HepG2 (cell line): ENCODE measurements around the gene GPT2. TPM values are rescaled to one million over a fixed set of nuclear protein-coding genes. Genes with fewer than 3 reads are reported as not detected.

Experiments
- ARNT2 ChIP-seq: sonication (generic); formaldehyde crosslinking; IDR thresholded peaks from 2 replicates; pipeline ENCODE4 v1.8.0; 2022; ENCODE audit warnings: mild to moderate bottlenecking, low read depth, missing genetic modification reagents, moderate library complexity
- ATAD3A ChIP-seq: sonication (generic); formaldehyde crosslinking; IDR thresholded peaks from 2 replicates; pipeline ENCODE4 v1.4.0; 2020; ENCODE audit warnings: missing genetic modification reagents
- HMG20B ChIP-seq: conservative IDR thresholded peaks from 2 replicates; pipeline ENCODE4 v1.6.1; 2016; ENCODE audit warnings: missing genetic modification reagents, missing compliant biosample characterization
- NR2F2 ChIP-seq: IDR thresholded peaks from 2 replicates; pipeline ENCODE4 v1.6.1; 2012; ENCODE audit warnings: low read depth, inconsistent platforms, borderline replicate concordance
- RBM22 ChIP-seq: fragments of 200-400 bp; formaldehyde crosslinking; optimal IDR thresholded peaks from 2 replicates; pipeline ENCODE3; 2017; ENCODE audit warnings: mild to moderate bottlenecking, low read length, moderate library complexity
- SIN3B ChIP-seq: fragments of 150-350 bp; IDR thresholded peaks from 2 replicates; pipeline ENCODE4 v1.6.1; 2014; ENCODE audit warnings: low read length
- SP4 ChIP-seq: sonication (generic); formaldehyde crosslinking; IDR thresholded peaks from 2 replicates; pipeline ENCODE4 v1.8.1; 2023; ENCODE audit warnings: mild to moderate bottlenecking, missing genetic modification reagents
- TBX2 ChIP-seq: sonication (generic); formaldehyde crosslinking; IDR thresholded peaks from 2 replicates; pipeline ENCODE4 v1.5.0; 2020; ENCODE audit warnings: missing genetic modification reagents, mild to moderate bottlenecking, borderline replicate concordance
- TCF12 ChIP-seq, 2 experiments: fragments of 450-650 bp in 1 of 2; sonication (generic) in 1 of 2; formaldehyde crosslinking in 1 of 2; IDR thresholded peaks; 2 replicates each; pipeline versions ENCODE4 v1.6.1 to v1.8.0; 2017 to 2022; ENCODE audit warnings: antibody characterized with exemption in 1 of 2, mild to moderate bottlenecking in 1 of 2, missing genetic modification reagents in 1 of 2, moderate library complexity in 1 of 2
- ZBTB38 ChIP-seq: sonication (generic); formaldehyde crosslinking; IDR thresholded peaks from 2 replicates; pipeline ENCODE4 v1.5.1; 2020; ENCODE audit warnings: mild to moderate bottlenecking, missing genetic modification reagents
- ZFX ChIP-seq: sonication (generic); formaldehyde crosslinking; IDR thresholded peaks from 2 replicates; pipeline ENCODE4 v1.4.0; 2020; ENCODE audit warnings: mild to moderate bottlenecking, low read depth, missing genetic modification reagents, moderate library complexity
- ZNF264 ChIP-seq: sonication (generic); formaldehyde crosslinking; IDR thresholded peaks from 2 replicates; pipeline ENCODE4 v1.4.0; 2020; ENCODE audit warnings: missing genetic modification reagents
- ZNF75D ChIP-seq: sonication (generic); formaldehyde crosslinking; IDR thresholded peaks from 2 replicates; pipeline ENCODE4 v1.8.1; 2023; ENCODE audit warnings: missing genetic modification reagents, mild to moderate bottlenecking, borderline replicate concordance
- ZNF816 ChIP-seq: sonication (generic); formaldehyde crosslinking; IDR thresholded peaks from 2 replicates; pipeline ENCODE4 v1.8.0; 2022; ENCODE audit warnings: missing genetic modification reagents, mild to moderate bottlenecking, borderline replicate concordance
- ZNF83 ChIP-seq: sonication (generic); formaldehyde crosslinking; IDR thresholded peaks from 2 replicates; pipeline ENCODE4 v1.4.0; 2020; ENCODE audit warnings: missing genetic modification reagents, mild to moderate bottlenecking, borderline replicate concordance
- ZSCAN31 ChIP-seq: sonication (generic); formaldehyde crosslinking; IDR thresholded peaks from 2 replicates; pipeline ENCODE4 v1.5.0; 2020; ENCODE audit warnings: low read depth, mild to moderate bottlenecking, missing genetic modification reagents
- polyA plus RNA-seq, 8 experiments: library from polyadenylated mRNA; depleted of rRNA in 3 of 8; stranded (reverse) in 7 of 8; unstranded in 1 of 8; fragments of >200 nt; fragmentation: Illumina TruSeq in 4 of 8; extraction: Trizol in 4 of 8; gene quantifications; 2 replicates each; pipeline versions ENCODE4 v1.2.1 to v1.2.3, GENCODE V29; 2011 to 2016; ENCODE audit warnings: low read depth in 4 of 8, missing spikeins in 1 of 8, mixed read lengths in 1 of 8; ENCODE audit not compliant: insufficient read depth in 1 of 8
- total RNA-seq, 5 experiments: library from RNA; depleted of rRNA; stranded (reverse); fragments of >200 nt; fragmentation: Illumina TruSeq; extraction: Trizol; gene quantifications; 2 replicates each; pipeline ENCODE4 v1.2.3, GENCODE V29; 2016; ENCODE audit warnings: low read depth in 1 of 5
- TF ChIP-seq, protein P1 (sequence below): sonication (generic); formaldehyde crosslinking; IDR thresholded peaks from 2 replicates; pipeline ENCODE4 v1.4.0; 2020; ENCODE audit warnings: missing genetic modification reagents, borderline replicate concordance
- TF ChIP-seq, protein P2 (sequence below): sonication (generic); formaldehyde crosslinking; IDR thresholded peaks from 2 replicates; pipeline ENCODE4 v1.5.1; 2020; ENCODE audit warnings: mild to moderate bottlenecking, missing genetic modification reagents, borderline replicate concordance
- TF ChIP-seq, protein P3 (sequence below): fragments of 450-650 bp; IDR thresholded peaks from 2 replicates; pipeline ENCODE4 v1.6.1; 2017; ENCODE audit warnings: mild to moderate bottlenecking
- TF ChIP-seq, protein P4 (sequence below): IDR thresholded peaks from 2 replicates; pipeline ENCODE4 v1.6.1; 2018; ENCODE audit warnings: missing genetic modification reagents

GPT2 gene
- total and polyA plus RNA-seq, 2 of the 13 experiments (the other 11 are each of a cell fraction or from before 2014, with no cell fraction given), result 138 to 267 TPM

DNA sequence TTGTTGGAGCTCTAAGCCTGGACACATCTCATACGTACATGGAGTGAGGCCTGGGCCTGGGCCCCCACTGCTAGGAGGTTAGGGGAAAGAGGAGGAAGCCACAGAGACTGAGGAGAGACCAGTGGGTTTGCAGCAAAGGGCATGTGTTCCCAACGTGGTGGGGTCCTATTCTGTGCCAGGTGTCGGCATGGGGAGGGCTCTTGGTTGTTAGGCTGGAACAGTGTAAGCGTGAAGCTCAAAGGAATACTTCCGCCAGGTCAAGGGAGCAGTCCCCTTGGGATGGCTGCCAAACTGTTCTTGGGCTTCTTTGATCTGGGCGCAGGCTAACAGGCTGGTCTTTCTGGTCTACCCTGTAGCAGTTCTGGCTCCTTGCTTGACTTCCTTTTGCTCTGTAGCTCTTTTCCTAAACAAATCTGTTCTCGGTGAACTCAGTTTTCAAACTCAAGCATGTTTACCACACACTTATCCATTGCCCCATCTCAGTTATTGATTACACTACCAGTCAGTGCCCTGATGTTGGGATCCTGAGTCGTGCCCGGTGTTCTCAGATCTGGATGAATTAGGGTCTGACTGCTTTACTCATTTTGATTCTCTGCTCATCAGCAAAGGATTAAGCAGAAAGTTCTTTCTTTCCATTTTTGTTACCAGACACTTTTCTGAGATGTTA lies 36.4 kb downstream of the GPT2 start (continued):
- TF ChIP-seq, protein P1, sequence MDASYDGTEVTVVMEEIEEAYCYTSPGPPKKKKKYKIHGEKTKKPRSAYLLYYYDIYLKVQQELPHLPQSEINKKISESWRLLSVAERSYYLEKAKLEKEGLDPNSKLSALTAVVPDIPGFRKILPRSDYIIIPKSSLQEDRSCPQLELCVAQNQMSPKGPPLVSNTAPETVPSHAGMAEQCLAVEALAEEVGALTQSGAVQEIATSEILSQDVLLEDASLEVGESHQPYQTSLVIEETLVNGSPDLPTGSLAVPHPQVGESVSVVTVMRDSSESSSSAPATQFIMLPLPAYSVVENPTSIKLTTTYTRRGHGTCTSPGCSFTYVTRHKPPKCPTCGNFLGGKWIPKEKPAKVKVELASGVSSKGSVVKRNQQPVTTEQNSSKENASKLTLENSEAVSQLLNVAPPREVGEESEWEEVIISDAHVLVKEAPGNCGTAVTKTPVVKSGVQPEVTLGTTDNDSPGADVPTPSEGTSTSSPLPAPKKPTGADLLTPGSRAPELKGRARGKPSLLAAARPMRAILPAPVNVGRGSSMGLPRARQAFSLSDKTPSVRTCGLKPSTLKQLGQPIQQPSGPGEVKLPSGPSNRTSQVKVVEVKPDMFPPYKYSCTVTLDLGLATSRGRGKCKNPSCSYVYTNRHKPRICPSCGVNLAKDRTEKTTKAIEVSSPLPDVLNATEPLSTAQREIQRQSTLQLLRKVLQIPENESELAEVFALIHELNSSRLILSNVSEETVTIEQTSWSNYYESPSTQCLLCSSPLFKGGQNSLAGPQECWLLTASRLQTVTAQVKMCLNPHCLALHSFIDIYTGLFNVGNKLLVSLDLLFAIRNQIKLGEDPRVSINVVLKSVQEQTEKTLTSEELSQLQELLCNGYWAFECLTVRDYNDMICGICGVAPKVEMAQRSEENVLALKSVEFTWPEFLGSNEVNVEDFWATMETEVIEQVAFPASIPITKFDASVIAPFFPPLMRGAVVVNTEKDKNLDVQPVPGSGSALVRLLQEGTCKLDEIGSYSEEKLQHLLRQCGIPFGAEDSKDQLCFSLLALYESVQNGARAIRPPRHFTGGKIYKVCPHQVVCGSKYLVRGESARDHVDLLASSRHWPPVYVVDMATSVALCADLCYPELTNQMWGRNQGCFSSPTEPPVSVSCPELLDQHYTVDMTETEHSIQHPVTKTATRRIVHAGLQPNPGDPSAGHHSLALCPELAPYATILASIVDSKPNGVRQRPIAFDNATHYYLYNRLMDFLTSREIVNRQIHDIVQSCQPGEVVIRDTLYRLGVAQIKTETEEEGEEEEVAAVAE (CRISPR knock-in tag), result no peak
- TF ChIP-seq, protein P2, sequence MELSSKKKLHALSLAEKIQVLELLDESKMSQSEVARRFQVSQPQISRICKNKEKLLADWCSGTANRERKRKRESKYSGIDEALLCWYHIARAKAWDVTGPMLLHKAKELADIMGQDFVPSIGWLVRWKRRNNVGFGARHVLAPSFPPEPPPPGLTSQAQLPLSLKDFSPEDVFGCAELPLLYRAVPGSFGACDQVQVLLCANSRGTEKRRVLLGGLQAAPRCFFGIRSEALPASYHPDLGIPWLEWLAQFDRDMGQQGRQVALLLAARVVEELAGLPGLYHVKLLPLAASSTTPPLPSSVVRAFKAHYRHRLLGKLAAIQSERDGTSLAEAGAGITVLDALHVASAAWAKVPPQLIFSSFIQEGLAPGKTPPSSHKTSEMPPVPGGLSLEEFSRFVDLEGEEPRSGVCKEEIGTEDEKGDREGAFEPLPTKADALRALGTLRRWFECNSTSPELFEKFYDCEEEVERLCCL (CRISPR knock-in tag), result no peak
- TF ChIP-seq SP4 (CRISPR knock-in tag) (peak; percentile 38; the same call in 1 of the 2 replicates), ATAD3A (no peak), TCF12 (IDR thresholded peaks at IDR 0.05) (no peak), TCF12 (CRISPR knock-in tag; IDR thresholded peaks at IDR 0.05) (no peak), ZNF264 (CRISPR knock-in tag) (no peak), HMG20B (CRISPR knock-in tag) (no peak), TBX2 (CRISPR knock-in tag) (peak; percentile 27; the same call in 1 of the 2 replicates), RBM22 (peak; percentile 82), ZFX (CRISPR knock-in tag) (no peak), SIN3B (no peak), ZBTB38 (CRISPR knock-in tag) (peak; percentile 66), ARNT2 (no peak), ZSCAN31 (CRISPR knock-in tag) (no peak), ZNF75D (CRISPR knock-in tag) (no peak), ZNF816 (CRISPR knock-in tag) (no peak), NR2F2 (peak; percentile 51), ZNF83 (no peak)
- TF ChIP-seq, protein P3, sequence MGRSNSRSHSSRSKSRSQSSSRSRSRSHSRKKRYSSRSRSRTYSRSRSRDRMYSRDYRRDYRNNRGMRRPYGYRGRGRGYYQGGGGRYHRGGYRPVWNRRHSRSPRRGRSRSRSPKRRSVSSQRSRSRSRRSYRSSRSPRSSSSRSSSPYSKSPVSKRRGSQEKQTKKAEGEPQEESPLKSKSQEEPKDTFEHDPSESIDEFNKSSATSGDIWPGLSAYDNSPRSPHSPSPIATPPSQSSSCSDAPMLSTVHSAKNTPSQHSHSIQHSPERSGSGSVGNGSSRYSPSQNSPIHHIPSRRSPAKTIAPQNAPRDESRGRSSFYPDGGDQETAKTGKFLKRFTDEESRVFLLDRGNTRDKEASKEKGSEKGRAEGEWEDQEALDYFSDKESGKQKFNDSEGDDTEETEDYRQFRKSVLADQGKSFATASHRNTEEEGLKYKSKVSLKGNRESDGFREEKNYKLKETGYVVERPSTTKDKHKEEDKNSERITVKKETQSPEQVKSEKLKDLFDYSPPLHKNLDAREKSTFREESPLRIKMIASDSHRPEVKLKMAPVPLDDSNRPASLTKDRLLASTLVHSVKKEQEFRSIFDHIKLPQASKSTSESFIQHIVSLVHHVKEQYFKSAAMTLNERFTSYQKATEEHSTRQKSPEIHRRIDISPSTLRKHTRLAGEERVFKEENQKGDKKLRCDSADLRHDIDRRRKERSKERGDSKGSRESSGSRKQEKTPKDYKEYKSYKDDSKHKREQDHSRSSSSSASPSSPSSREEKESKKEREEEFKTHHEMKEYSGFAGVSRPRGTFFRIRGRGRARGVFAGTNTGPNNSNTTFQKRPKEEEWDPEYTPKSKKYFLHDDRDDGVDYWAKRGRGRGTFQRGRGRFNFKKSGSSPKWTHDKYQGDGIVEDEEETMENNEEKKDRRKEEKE, result no peak
- TF ChIP-seq, protein P4, sequence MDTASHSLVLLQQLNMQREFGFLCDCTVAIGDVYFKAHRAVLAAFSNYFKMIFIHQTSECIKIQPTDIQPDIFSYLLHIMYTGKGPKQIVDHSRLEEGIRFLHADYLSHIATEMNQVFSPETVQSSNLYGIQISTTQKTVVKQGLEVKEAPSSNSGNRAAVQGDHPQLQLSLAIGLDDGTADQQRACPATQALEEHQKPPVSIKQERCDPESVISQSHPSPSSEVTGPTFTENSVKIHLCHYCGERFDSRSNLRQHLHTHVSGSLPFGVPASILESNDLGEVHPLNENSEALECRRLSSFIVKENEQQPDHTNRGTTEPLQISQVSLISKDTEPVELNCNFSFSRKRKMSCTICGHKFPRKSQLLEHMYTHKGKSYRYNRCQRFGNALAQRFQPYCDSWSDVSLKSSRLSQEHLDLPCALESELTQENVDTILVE (CRISPR knock-in tag), result no peak
